Smooth muscle cell (in vitro differentiated cells): ENCODE data around the gene NINJ2. TPM values are rescaled to one million over a fixed set of nuclear protein-coding genes. Genes with fewer than 3 reads are reported as not detected.

Source experiments
- DNase-seq: peaks from one replicate; lab custom pipeline; 2025; ENCODE audit not compliant: unreplicated experiment; lab: John Stamatoyannopoulos, UW
- H2AFZ ChIP-seq: fragments of 200-600 bp; sonication (generic); 2 replicates; pipeline ENCODE4 v1.6.0; 2016; ENCODE audit warnings: antibody characterized with exemption, low read depth, mild to moderate bottlenecking
- H3F3A ChIP-seq: fragments of 200-600 bp; sonication (generic); 2 replicates; pipeline ENCODE4 v1.6.0; 2017; ENCODE audit warnings: antibody characterized with exemption, low read depth
- H3K27ac ChIP-seq: fragments of 200-600 bp; sonication (generic); 2 replicates; pipeline ENCODE4 v1.5.1; 2016; ENCODE audit warnings: low read depth, mild to moderate bottlenecking
- H3K27me3 ChIP-seq: fragments of 200-600 bp; sonication (generic); 2 replicates; pipeline ENCODE4 v1.6.1; 2016; ENCODE audit warnings: low read depth, mild to moderate bottlenecking
- H3K36me3 ChIP-seq: fragments of 200-600 bp; sonication (generic); 2 replicates; pipeline ENCODE4 v1.5.1; 2016; ENCODE audit warnings: low read depth
- H3K4me1 ChIP-seq: fragments of 200-600 bp; sonication (generic); 2 replicates; pipeline ENCODE4 v1.5.1; 2016; ENCODE audit warnings: low read depth
- H3K4me2 ChIP-seq: fragments of 200-600 bp; sonication (generic); 2 replicates; pipeline ENCODE4 v1.6.0; 2016; ENCODE audit warnings: mild to moderate bottlenecking
- H3K4me3 ChIP-seq: fragments of 200-600 bp; sonication (generic); 2 replicates; pipeline ENCODE4 v1.5.1; 2016; ENCODE audit warnings: mild to moderate bottlenecking
- H3K79me2 ChIP-seq: fragments of 200-600 bp; sonication (generic); 2 replicates; pipeline ENCODE4 v1.6.0; 2016; ENCODE audit warnings: low read depth, mild to moderate bottlenecking
- H3K9ac ChIP-seq: fragments of 200-600 bp; sonication (generic); 2 replicates; pipeline ENCODE4 v1.6.0; 2016; ENCODE audit warnings: low read depth
- H3K9me3 ChIP-seq: fragments of 200-600 bp; sonication (generic); replicated peaks from 2 replicates; pipeline ENCODE4 v1.5.1; 2016; ENCODE audit warnings: low read depth
- H4K20me1 ChIP-seq: fragments of 200-600 bp; sonication (generic); 2 replicates; pipeline ENCODE4 v1.6.0; 2016; ENCODE audit warnings: low read depth
- CTCF ChIP-seq: fragments of 200-600 bp; sonication (generic); IDR thresholded peaks from 2 replicates; pipeline ENCODE4 v1.5.1; 2017; ENCODE audit warnings: borderline replicate concordance, mild to moderate bottlenecking, antibody characterized with exemption; ENCODE audit not compliant: insufficient read depth, poor library complexity, severe bottlenecking
- WGBS: methylation state at CpG from one replicate; pipeline ENCODE4 v1.1.7; 2016; ENCODE audit warnings: low lambda C conversion rate; 5-methylcytosine and 5-hydroxymethylcytosine counted together
- polyA plus RNA-seq: library from polyadenylated mRNA; unstranded; fragments of >200 nt; fragmentation: Nextera tagmentation; extraction: Ambion mirVana; gene quantifications from 2 replicates; pipeline ENCODE4 v1.2.1, GENCODE V29; 2016
- total RNA-seq: library from RNA; depleted of rRNA; stranded (reverse); fragments of >200 nt; gene quantifications from 2 replicates; pipeline ENCODE4 v1.2.3, GENCODE V29; 2014

NINJ2 gene
- total and polyA plus RNA-seq, 2 experiments from 2014 or later, result 4.2 to 12.1 TPM

- Histone ChIP-seq H3K27me3 (no peaks in the 10 kb centered on the region), H3K79me2 (no peaks in the 10 kb centered on the region), H3K4me3 (no peak overlapping the region), H3K36me3 (no peaks in the 10 kb centered on the region), H3K4me2 (no peak overlapping the region), H3K4me1 (no peaks in the 10 kb centered on the region), H3F3A (no peaks in the 10 kb centered on the region), H4K20me1 (no peaks in the 10 kb centered on the region), H3K9ac (no peak overlapping the region), H3K9me3 (no peaks in the 10 kb centered on the region), H2AFZ (no peak overlapping the region), H3K27ac (no peak overlapping the region)
- DNase-seq, result no peak
- no peak for TF ChIP-seq CTCF
- WGBS, result 86% methylated on average over 17 of the region's 18 CpGs
Measured at GRCh38 chr12:587132-588023, 75.9 kb downstream of the NINJ2 start.

GRCh38 chr12:586318-587071 lies 76.8 kb downstream of the NINJ2 start:
- H3K4me2 ChIP-seq, result no peak overlapping the region
- H3K9ac ChIP-seq, result no peak overlapping the region
- H4K20me1 ChIP-seq, result no peaks in the 10 kb centered on the region
- no peaks in the 10 kb centered on the region for H3K9me3 ChIP-seq
- no peaks in the 10 kb centered on the region for H3F3A ChIP-seq
- no peaks in the 10 kb centered on the region for H3K79me2 ChIP-seq
- H3K27ac ChIP-seq, result no peak overlapping the region
- no peaks in the 10 kb centered on the region for H3K36me3 ChIP-seq
- H3K4me1 ChIP-seq, result no peaks in the 10 kb centered on the region
- TF ChIP-seq CTCF, result no peak
- H2AFZ ChIP-seq, result no peak overlapping the region
- no peaks in the 10 kb centered on the region for H3K27me3 ChIP-seq
- DNase-seq, result no peak
- H3K4me3 ChIP-seq, result no peak overlapping the region
- 88% methylated on average over 16 of the region's 16 CpGs for WGBS

- 90% methylated on average over 30 of the region's 30 CpGs for WGBS
- H3K79me2 ChIP-seq, result no peaks in the 10 kb centered on the region
- no peak overlapping the region for H3K27ac ChIP-seq
- DNase-seq, result no peak
- H3K9me3 ChIP-seq, result no peaks in the 10 kb centered on the region
- no peak overlapping the region for H3K9ac ChIP-seq
- no peak for TF ChIP-seq CTCF
- no peak overlapping the region for H3K4me3 ChIP-seq
- H3F3A ChIP-seq, result no peaks in the 10 kb centered on the region
- no peaks in the 10 kb centered on the region for H4K20me1 ChIP-seq
- H2AFZ ChIP-seq, result no peak overlapping the region
- H3K27me3 ChIP-seq, result no peaks in the 10 kb centered on the region
- H3K36me3 ChIP-seq, result no peaks in the 10 kb centered on the region
- no peak overlapping the region for H3K4me2 ChIP-seq
- no peaks in the 10 kb centered on the region for H3K4me1 ChIP-seq
Measured at GRCh38 chr12:585062-586061, 77.9 kb downstream of the NINJ2 start.
